ENCODE measurements around the gene C10orf105.
A peak's percentile ranks its signal among the peaks of the same experiment; 100 is the strongest.

C10orf105 gene

GRCh38 chr10:71671994-71672946 lies 47.3 kb downstream of the C10orf105 start:
- DNase-seq: no peak

DNA sequence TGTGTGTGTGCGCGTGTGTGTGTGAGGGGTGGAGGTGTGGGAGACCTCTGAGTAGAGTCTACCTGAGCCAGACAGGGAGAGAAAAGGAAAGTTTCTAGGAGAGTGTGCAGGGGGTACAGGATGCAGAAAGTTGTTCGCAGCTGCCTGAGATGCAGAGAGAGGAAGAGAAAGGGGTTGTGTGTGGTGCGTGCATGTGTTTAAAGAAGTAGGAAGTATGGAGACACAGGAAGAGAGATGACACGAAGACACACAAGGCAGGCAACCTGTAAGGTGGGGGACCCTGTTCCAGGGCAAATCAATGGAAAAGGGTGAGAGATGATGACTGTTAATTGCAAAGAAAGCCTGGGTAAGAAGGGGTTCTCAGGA lies 52.2 kb downstream of the C10orf105 start:
- peak; percentile 41 for DNase-seq

DNA sequence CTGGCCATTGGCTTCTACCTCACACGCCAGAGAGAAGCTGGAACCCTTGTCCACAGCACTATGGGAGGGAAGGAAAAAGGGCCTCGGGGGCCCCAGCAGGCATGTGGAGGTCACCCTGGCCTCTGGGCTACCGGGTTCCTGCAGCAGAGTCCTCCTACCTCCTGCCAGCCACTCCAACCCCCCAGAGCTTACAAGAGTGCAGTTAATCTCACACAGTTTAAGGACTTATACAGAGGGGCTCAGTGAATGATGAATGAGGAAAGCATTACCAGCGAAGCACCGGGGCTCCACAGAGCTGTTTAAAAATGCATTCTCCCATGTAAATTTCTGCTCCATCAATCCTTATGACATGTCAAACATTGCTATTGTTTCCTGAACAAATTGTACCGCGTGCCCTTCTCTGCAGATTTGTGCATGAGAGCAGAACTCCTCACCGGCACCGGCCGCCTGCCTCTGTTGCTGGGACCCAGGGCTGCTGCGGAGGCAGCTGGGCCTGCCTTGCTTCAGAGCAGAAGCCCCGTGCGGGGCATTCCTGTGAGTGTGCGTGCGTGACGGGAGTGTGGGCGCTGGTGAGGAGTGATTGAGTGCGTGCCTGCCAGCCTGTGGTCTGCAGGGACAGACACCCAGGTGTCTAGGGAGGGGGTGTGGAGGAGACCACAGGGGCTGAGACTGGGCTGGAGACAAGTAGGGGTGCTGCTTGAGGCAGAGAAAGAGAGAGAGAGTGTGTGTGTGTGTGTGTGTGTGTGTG lies 52.8 kb downstream of the C10orf105 start:
- peak; percentile 38 for DNase-seq

DNA sequence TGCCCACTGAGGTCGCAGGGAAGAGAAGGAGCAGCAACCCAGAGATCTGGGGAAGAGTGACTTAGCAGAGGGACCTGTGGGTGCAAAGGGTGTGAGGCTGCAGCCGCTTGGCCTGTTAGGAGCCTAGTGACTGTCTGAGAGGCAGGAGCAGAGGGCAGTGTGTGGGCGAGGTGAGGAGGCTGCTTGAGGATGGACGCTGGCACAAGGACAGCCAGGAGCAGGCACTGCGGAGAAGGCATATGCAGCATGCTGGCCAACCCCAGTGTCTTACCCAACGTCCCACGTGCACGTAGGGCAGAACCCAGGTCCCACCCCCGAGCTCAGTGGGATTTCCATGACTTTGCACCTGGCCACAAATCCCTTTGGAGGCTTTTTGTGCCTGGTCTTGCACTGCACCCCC lies 54.1 kb downstream of the C10orf105 start:
- DNase-seq: no peak

DNA sequence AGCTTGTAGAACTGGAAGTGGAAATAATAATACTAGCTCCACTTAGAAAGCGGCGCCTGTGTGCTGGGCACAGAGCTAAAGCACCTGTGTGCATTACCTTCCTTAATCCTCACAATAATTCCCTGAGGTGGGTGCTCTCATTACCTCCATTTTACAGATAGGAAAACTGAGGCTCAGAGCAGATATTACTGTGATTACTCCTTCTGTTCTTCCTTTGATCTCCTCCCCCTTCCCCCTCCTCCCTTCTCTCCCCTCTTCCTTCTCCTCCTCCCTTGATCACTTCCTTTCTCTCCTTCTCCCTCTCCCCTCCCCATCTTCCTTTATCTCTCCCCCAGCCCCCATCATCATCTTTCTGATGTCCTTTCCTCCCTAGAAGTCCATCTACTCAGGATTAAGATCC lies 55.0 kb downstream of the C10orf105 start:
- no peak for DNase-seq

- no peak for DNase-seq
These were observed 56.3 kb downstream of the C10orf105 start for GRCh38 chr10:71663311-71663710.

DNA sequence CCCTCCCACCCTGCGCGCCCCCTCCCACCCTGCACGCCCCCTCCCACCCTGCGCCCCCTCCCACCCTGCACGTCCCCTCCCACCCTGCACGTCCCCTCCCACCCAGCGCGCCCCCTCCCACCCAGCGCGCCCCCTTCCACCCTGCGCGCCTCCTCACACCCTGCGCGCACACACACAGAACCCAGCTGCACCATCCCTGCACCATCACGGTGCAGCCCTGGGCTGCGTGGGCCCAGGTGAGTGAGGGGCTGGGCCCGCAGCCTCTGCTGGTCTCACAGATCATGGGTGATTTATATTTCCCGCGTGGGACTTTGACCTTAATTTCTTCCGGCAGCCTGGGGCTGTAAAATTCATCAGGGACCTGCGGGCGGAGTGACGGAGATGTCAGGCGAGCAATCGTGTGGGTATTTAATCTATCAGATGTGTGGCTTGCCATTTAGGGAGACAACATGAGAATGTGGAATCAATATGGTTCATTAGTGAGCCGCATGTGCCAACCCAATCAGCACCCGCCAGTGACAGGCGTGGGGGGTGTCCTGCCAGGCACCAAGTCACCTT lies 57.7 kb downstream of the C10orf105 start:
- no peak for DNase-seq

Data from hematopoietic multipotent progenitor cell treated with erythropoietin and hydrocortisone succinate and interleukin-3 and kit ligand, for 4 days (in vitro differentiated cells).